Liver (tissue), 3 donors: ENCODE results near the gene RAB2B.

Source experiments
- CTCF ChIP-seq: fragments of 150-350 bp; IDR thresholded peaks from 2 replicates; pipeline ENCODE4 v1.5.1; 2017; ENCODE audit warnings: improper control_type of control experiment, low read depth, low read length; ENCODE audit not compliant: missing input control
- FOXA1 ChIP-seq: IDR thresholded peaks from 2 replicates; pipeline ENCODE4 v1.6.1; 2016; ENCODE audit warnings: antibody characterized with exemption
- MAX ChIP-seq: IDR thresholded peaks from 2 replicates; pipeline ENCODE4 v1.6.1; 2016; ENCODE audit warnings: antibody characterized with exemption
- RAD21 ChIP-seq, 2 donors: IDR thresholded peaks; 2 replicates each; pipeline ENCODE4 v1.6.1; 2016; ENCODE audit warnings: antibody characterized with exemption in 2 of 2, mild to moderate bottlenecking in 2 of 2
- SP1 ChIP-seq: IDR thresholded peaks from 2 replicates; pipeline ENCODE4 v1.6.1; 2018; ENCODE audit warnings: antibody characterized with exemption, mild to moderate bottlenecking
- donor health status: healthy.
- donor health status: healthy.

GRCh38 chr14:21505012-21505553 lies 28.3 kb upstream of the RAB2B start:
- TF ChIP-seq RAD21 (IDR thresholded peaks at IDR 0.05) (no peak), MAX (no peak), FOXA1 (no peak), CTCF (no peak), SP1 (no peak)
